Measurements from ENCODE around the gene LDHD. TPM values are rescaled to one million over a fixed set of nuclear protein-coding genes. Genes with fewer than 3 reads are reported as not detected.

The LDHD gene
- total and polyA plus RNA-seq, 9 of the 15 experiments (the other 6 are each of a cell fraction or from before 2014, with no cell fraction given) = 0.19 to 0.86 (median 0.54) TPM; not detected in 3

DNA sequence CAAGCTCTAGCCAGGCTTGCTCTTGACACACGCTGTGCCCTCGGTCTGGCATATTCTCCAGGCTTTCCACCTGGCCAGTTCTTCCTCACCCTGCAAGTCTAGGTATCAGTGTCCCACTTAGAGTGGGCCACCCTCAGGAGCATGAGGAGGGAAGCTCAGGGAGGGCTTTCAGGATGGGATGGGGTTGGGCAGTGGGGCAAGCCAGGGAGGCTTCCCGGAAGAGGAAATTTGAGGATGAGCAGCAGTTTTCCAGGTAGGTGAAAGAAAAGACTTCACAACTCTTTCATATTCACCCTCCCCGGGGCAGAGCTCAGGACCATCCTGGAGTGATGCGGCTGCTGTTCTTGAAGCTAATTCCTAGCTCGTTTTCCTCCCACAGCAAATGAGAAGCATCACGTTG, 14.5 kb upstream of the LDHD start:
- Histone ChIP-seq H3K9me3 (replicated peaks; ENCODE audit: control insufficient read depth, insufficient read depth, low read depth, low read length) (no peaks in the 10 kb centered on the region; the same call in none of the 2 replicates), H3K9ac (ENCODE audit: insufficient read depth in 1 of 2, low read depth in 2 of 2, low read length in 2 of 2) (no peak overlapping the region), H3K79me2 (ENCODE audit: control insufficient read depth, insufficient read depth, low read length) (no peaks in the 10 kb centered on the region), H2AFZ (ENCODE audit: low read depth, low read length) (no peak overlapping the region), H3K4me2 (ENCODE audit: insufficient read depth, low read length) (no peak overlapping the region), H3K4me3 (no peak overlapping the region), H3K27ac (ENCODE audit: extremely low read depth, low read depth, low read length) (no peak overlapping the region), H3K36me3 (ENCODE audit: control insufficient read depth, insufficient read depth, low read length) (no peaks in the 10 kb centered on the region), H3K27me3 (ENCODE audit: control insufficient read depth in 2 of 2, insufficient read depth in 2 of 2, low read length in 2 of 2) (no peaks in the 10 kb centered on the region; a peak in 1 of 5 replicates), H3K9me1 (ENCODE audit: control insufficient read depth, insufficient read depth, low read length) (no peaks in the 10 kb centered on the region), H3K4me1 (replicated peaks in 1 of 2; ENCODE audit: control insufficient read depth in 2 of 2, insufficient read depth in 2 of 2, low read length in 2 of 2) (peaks cover 4 to 7% of the 10 kb centered on the region in 2 experiments; a peak in 4 of 5 replicates), H4K20me1 (replicated peaks; ENCODE audit: control insufficient read depth, insufficient read depth, low read length) (no peaks in the 10 kb centered on the region)
- ATAC-seq (no peak; the same call in 2 of the 3 replicates), DNase-seq (ENCODE audit: extremely low read depth in 1 of 4, low spot score in 3 of 4) (no peak), FAIRE-seq (no peak)
- BruUV-seq (replicated peaks) = no TSS peak
- in situ Hi-C loops (cut with MboI) (loop anchor here (25.0 kb wide), 1 partner anchor 419 kb away; the partner anchor contains the start of gene MLKL), intact Hi-C loops (cut with micrococcal nuclease) (loop anchor here (10.0 kb wide), 2 partner anchors 266 to 426 kb away; partner anchors contain the start of gene MLKL)
- 63% methylated on average over 5 of the region's 7 CpGs for WGBS (ENCODE audit: insufficient coverage, low coverage, missing lambda C conversion rate)
- POLR2A ChIA-PET = interaction anchor here (0.5 to 1.4 kb wide), 4 partner anchors 11 to 481 kb away, joined by 3 to 4 read pairs (median 3); no protein-coding TSS in a partner anchor
- peak; percentile 30; the same call in 1 of the 2 replicates for TF ChIP-seq BCOR (IDR thresholded peaks at IDR 0.05)
- no peak for TF ChIP-seq SMARCA5 (IDR thresholded peaks at IDR 0.05)
- no peak for TF ChIP-seq NCOA6 (IDR thresholded peaks at IDR 0.05)
- no peak for TF ChIP-seq HDAC3 (IDR thresholded peaks at IDR 0.05; ENCODE audit: borderline replicate concordance, partially characterized antibody)
- TF ChIP-seq ATF7 (IDR thresholded peaks at IDR 0.05) = no peak
- peak; percentile 92 for TF ChIP-seq ZFP36 (IDR thresholded peaks at IDR 0.05; ENCODE audit: low read depth, low read length, partially characterized antibody)
- CTCF ChIA-PET (ENCODE audit: low intra/inter-chr PET ratio) = no interaction called here
